ENCODE results near the gene COL23A1. TPM values are rescaled to one million over a fixed set of nuclear protein-coding genes. Genes with fewer than 3 reads are reported as not detected.

Gene COL23A1
- total RNA-seq, 1 donor from 2014 or later: 2.0 TPM

GRCh38 chr5:178336889-178337288, 253.3 kb downstream of the COL23A1 start:
- no peaks in the 10 kb centered on the region for H3K36me3 ChIP-seq
- DNase-seq (peak; percentile 65), ATAC-seq (no peak)
- TF ChIP-seq CTCF (IDR thresholded peaks at IDR 0.05): no peak
- H3K9me3 ChIP-seq: no peaks in the 10 kb centered on the region
- H3K27me3 ChIP-seq: no peaks in the 10 kb centered on the region
- H3K4me1 ChIP-seq: peaks cover 8% of the 10 kb centered on the region
- intact Hi-C loops (cut with DNase I): no loop called here
- H3K4me3 ChIP-seq: no peak overlapping the region
- H3K27ac ChIP-seq: no peak overlapping the region

GRCh38 chr5:178335302-178336030, 254.7 kb downstream of the COL23A1 start:
- H3K4me1 ChIP-seq: peaks cover 22% of the 10 kb centered on the region
- no peaks in the 10 kb centered on the region for H3K27me3 ChIP-seq
- no peaks in the 10 kb centered on the region for H3K9me3 ChIP-seq
- no peaks in the 10 kb centered on the region for H3K36me3 ChIP-seq
- H3K27ac ChIP-seq: peak overlapping the region; percentile 19
- intact Hi-C loops (cut with DNase I): no loop called here
- H3K4me3 ChIP-seq: no peak overlapping the region
- peak; percentile 9 for DNase-seq
- no peak for TF ChIP-seq CTCF (IDR thresholded peaks at IDR 0.05)
- ATAC-seq: no peak

GRCh38 chr5:178334861-178335260, 255.3 kb downstream of the COL23A1 start:
- peak; percentile 56 for ATAC-seq
- Histone ChIP-seq H3K4me3 (no peak overlapping the region), H3K4me1 (peaks cover 28% of the 10 kb centered on the region), H3K36me3 (no peaks in the 10 kb centered on the region), H3K9me3 (no peaks in the 10 kb centered on the region), H3K27ac (peak overlapping the region; percentile 19), H3K27me3 (no peaks in the 10 kb centered on the region)
- TF ChIP-seq CTCF (IDR thresholded peaks at IDR 0.05): no peak
- intact Hi-C loops (cut with DNase I): no loop called here
- DNase-seq: peak; percentile 72

- Histone ChIP-seq H3K9me3 (no peaks in the 10 kb centered on the region), H3K27ac (peak overlapping the region; percentile 19), H3K4me3 (no peak overlapping the region), H3K36me3 (no peaks in the 10 kb centered on the region), H3K27me3 (no peaks in the 10 kb centered on the region), H3K4me1 (peaks cover 36% of the 10 kb centered on the region)
- TF ChIP-seq CTCF (IDR thresholded peaks at IDR 0.05): no peak
- intact Hi-C loops (cut with DNase I): no loop called here
- ATAC-seq (peak; percentile 56), DNase-seq (peak; percentile 80)
Observed at GRCh38 chr5:178333821-178334481, 256.2 kb downstream of the COL23A1 start.

GRCh38 chr5:178332210-178332641, 258.0 kb downstream of the COL23A1 start:
- DNase-seq: no peak
- no peaks in the 10 kb centered on the region for H3K9me3 ChIP-seq
- ATAC-seq: no peak
- no peak overlapping the region for H3K4me3 ChIP-seq
- H3K27ac ChIP-seq: peak overlapping the region; percentile 70
- intact Hi-C loops (cut with DNase I): no loop called here
- TF ChIP-seq CTCF (IDR thresholded peaks at IDR 0.05): no peak
- H3K36me3 ChIP-seq: no peaks in the 10 kb centered on the region
- no peaks in the 10 kb centered on the region for H3K27me3 ChIP-seq
- peaks cover 50% of the 10 kb centered on the region for H3K4me1 ChIP-seq
